MM.1S (cell line): ENCODE data around the gene MYMK.
"Not testable (repeated sequence)": the region's sequence is repeated elsewhere in the genome, so short reads cannot be mapped to it uniquely, and the experiment has no call there.

Experiments used
- DNase-seq: peaks from one replicate; pipeline ENCODE4 v3.0.0-alpha.2; 2015
- H2AFZ ChIP-seq: fragments of 300-600 bp; sonication (generic); 2 replicates; pipeline ENCODE4 v1.6.0; 2016; ENCODE audit warnings: antibody characterized with exemption, low read length
- H3F3A ChIP-seq: fragments of 300-600 bp; sonication (generic); 2 replicates; pipeline ENCODE4 v1.6.1; 2016; ENCODE audit warnings: mild to moderate bottlenecking, antibody characterized with exemption, low read length, moderate library complexity, mixed read lengths; ENCODE audit not compliant: insufficient read depth
- H3K27ac ChIP-seq: fragments of 300-600 bp; sonication (generic); 2 replicates; pipeline ENCODE4 v1.5.1; 2016; ENCODE audit warnings: mild to moderate bottlenecking, low read length
- H3K27me3 ChIP-seq: fragments of 300-600 bp; sonication (generic); replicated peaks from 2 replicates; pipeline ENCODE4 v1.6.0; 2016; ENCODE audit warnings: low read length; ENCODE audit not compliant: insufficient read depth
- H3K36me3 ChIP-seq: fragments of 300-600 bp; sonication (generic); replicated peaks from 2 replicates; pipeline ENCODE4 v1.6.1; 2016; ENCODE audit warnings: mild to moderate bottlenecking, low read length, mixed read lengths; ENCODE audit not compliant: insufficient read depth
- H3K4me1 ChIP-seq: fragments of 300-600 bp; sonication (generic); 2 replicates; pipeline ENCODE4 v1.6.1; 2016; ENCODE audit warnings: low read length, mixed read lengths
- H3K4me2 ChIP-seq: fragments of 300-600 bp; sonication (generic); 2 replicates; pipeline ENCODE4 v1.6.0; 2016; ENCODE audit warnings: low read depth, low read length
- H3K4me3 ChIP-seq: fragments of 300-600 bp; sonication (generic); 2 replicates; pipeline ENCODE4 v1.5.1; 2016; ENCODE audit warnings: low read length, mixed read lengths
- H3K79me2 ChIP-seq: fragments of 300-600 bp; sonication (generic); 2 replicates; pipeline ENCODE4 v1.6.1; 2016; ENCODE audit warnings: mixed run types, low read length, mixed read lengths
- H3K9ac ChIP-seq: fragments of 300-600 bp; sonication (generic); 2 replicates; pipeline ENCODE4 v1.6.1; 2016; ENCODE audit warnings: low read length, mixed read lengths
- H3K9me2 ChIP-seq: fragments of 300-600 bp; sonication (generic); replicated peaks from 2 replicates; pipeline ENCODE4 v1.6.1; 2016; ENCODE audit warnings: mild to moderate bottlenecking, low read length, mixed read lengths; ENCODE audit not compliant: insufficient read depth
- H3K9me3 ChIP-seq: fragments of 300-600 bp; sonication (generic); replicated peaks from 2 replicates; pipeline ENCODE4 v1.6.1; 2016; ENCODE audit warnings: mild to moderate bottlenecking, low read length, mixed read lengths; ENCODE audit not compliant: insufficient read depth
- H4K20me1 ChIP-seq: fragments of 300-600 bp; sonication (generic); 2 replicates; pipeline ENCODE4 v1.6.1; 2016; ENCODE audit warnings: mild to moderate bottlenecking, low read length, moderate library complexity, mixed read lengths; ENCODE audit not compliant: insufficient read depth
- EZH2 ChIP-seq: fragments of 300-600 bp; sonication (generic); optimal IDR thresholded peaks from 2 replicates; pipeline ENCODE3; 2017; ENCODE audit warnings: low read depth, mild to moderate bottlenecking, antibody characterized with exemption, low read length, mixed read lengths
- EZH2phosphoT487 ChIP-seq: fragments of 300-600 bp; sonication (generic); IDR thresholded peaks from 2 replicates; pipeline ENCODE4 v1.6.1; 2018; ENCODE audit warnings: antibody characterized with exemption, low read length
- TF ChIP-seq, protein P1 (sequence below): fragments of 300-600 bp; sonication (generic); IDR thresholded peaks from 2 replicates; pipeline ENCODE4 v1.5.1; 2016; ENCODE audit warnings: antibody characterized with exemption, low read length, mixed read lengths

Gene MYMK

DNA sequence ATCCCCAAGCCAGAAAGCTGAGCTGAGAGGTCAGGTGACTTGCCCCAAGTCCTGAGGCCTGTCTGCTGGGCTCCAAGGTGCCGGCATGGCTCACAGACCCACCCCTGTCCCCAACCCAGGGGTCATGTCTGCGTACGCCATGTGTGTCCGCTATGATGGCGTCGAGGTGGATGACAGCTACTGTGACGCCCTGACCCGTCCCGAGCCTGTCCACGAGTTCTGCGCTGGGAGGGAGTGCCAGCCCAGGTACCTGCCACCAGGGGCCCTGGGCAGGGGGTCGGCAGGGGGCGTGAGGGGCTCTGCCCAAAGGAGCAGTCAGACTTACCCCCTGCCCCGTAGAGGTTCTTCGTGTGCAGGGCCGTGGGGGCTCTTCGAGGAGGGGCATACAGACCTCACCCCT is 42.1 kb upstream of the MYMK start:
- no peak for DNase-seq
- H3K9me3 ChIP-seq, result no peaks in the 10 kb centered on the region
- no peak for TF ChIP-seq EZH2phosphoT487
- TF ChIP-seq, protein P1, sequence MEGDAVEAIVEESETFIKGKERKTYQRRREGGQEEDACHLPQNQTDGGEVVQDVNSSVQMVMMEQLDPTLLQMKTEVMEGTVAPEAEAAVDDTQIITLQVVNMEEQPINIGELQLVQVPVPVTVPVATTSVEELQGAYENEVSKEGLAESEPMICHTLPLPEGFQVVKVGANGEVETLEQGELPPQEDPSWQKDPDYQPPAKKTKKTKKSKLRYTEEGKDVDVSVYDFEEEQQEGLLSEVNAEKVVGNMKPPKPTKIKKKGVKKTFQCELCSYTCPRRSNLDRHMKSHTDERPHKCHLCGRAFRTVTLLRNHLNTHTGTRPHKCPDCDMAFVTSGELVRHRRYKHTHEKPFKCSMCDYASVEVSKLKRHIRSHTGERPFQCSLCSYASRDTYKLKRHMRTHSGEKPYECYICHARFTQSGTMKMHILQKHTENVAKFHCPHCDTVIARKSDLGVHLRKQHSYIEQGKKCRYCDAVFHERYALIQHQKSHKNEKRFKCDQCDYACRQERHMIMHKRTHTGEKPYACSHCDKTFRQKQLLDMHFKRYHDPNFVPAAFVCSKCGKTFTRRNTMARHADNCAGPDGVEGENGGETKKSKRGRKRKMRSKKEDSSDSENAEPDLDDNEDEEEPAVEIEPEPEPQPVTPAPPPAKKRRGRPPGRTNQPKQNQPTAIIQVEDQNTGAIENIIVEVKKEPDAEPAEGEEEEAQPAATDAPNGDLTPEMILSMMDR, result no peak
- TF ChIP-seq EZH2, result no peak

DNA sequence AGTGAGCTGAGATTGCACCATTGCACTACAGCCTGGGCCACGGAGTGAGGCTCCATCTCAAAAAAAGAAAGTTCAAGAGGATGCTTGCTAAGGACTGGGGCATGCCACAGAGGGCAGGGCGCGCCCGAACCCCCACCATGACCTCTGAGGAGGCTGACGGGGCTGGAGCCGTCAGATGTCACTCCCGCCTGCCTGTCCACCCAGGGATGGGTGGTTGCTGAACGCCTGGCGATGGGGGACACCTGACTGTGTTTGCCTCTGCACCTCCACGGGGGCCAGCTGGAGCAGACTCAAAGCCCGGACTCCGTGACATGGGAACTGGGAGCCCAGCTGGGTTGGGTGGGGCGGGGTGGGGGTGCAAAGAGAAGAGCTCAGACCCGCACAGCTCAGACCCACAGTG is 41.6 kb upstream of the MYMK start:
- no peak for DNase-seq
- no peak overlapping the region for H3K4me3 ChIP-seq
- H3K27ac ChIP-seq, result no peak overlapping the region
- TF ChIP-seq EZH2phosphoT487 (no peak), EZH2 (no peak)
- TF ChIP-seq, protein P1, result no peak
- no peaks in the 10 kb centered on the region for H3K79me2 ChIP-seq
- no peaks in the 10 kb centered on the region for H3K36me3 ChIP-seq
- no peaks in the 10 kb centered on the region for H3K9me2 ChIP-seq
- H3K4me2 ChIP-seq, result no peak overlapping the region
- H3F3A ChIP-seq, result no peaks in the 10 kb centered on the region
- no peaks in the 10 kb centered on the region for H4K20me1 ChIP-seq
- H3K4me1 ChIP-seq, result no peaks in the 10 kb centered on the region
- H3K9ac ChIP-seq, result no peak overlapping the region
- H3K9me3 ChIP-seq, result no peaks in the 10 kb centered on the region
- H2AFZ ChIP-seq, result no peak overlapping the region
- peaks cover 65% of the 10 kb centered on the region for H3K27me3 ChIP-seq

More for the DNA sequence above, 42.1 kb upstream of the MYMK start:
- H2AFZ ChIP-seq, result no peak overlapping the region
- no peaks in the 10 kb centered on the region for H3K4me1 ChIP-seq
- H3K9me2 ChIP-seq, result no peaks in the 10 kb centered on the region
- no peak overlapping the region for H3K4me3 ChIP-seq
- H3K36me3 ChIP-seq, result no peaks in the 10 kb centered on the region
- H3K27ac ChIP-seq, result no peak overlapping the region
- peaks cover 65% of the 10 kb centered on the region for H3K27me3 ChIP-seq
- no peaks in the 10 kb centered on the region for H3F3A ChIP-seq
- H3K9ac ChIP-seq, result no peak overlapping the region
- H3K4me2 ChIP-seq, result no peak overlapping the region
- H3K79me2 ChIP-seq, result no peaks in the 10 kb centered on the region
- no peaks in the 10 kb centered on the region for H4K20me1 ChIP-seq

DNA sequence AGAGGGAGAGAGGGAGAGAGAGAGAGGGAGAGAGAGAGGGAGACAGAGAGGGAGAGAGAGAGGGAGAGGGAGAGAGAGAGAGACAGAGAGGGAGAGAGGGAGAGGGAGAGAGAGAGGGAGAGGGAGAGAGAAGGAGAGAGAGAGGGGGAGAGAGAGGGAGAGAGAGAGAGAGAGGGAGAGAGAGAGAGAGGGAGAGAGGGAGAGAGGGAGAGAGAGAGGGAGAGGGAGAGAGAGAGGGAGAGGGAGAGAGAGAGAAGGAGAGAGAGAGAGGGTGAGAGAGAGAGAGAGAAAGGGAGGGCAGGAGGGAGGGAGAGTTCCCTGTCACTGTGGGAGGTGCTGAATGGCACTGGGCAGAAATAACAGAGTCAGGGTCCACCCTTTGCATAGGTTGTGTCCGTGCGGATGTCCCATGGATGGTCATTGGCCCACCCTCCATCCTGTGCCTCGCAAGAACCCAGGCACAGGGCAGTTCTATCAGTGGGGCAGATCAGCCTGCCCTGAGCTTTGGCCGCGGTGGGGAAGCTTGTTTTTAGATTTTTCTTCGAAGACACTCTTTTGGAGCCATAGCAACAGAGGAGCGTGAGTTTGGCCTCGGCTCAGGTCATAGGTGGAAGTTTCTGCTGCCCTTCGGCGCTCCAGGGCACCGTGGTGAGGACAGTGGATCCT is 39.8 kb upstream of the MYMK start:
- Histone ChIP-seq H3K27me3 (peaks cover 57% of the 10 kb centered on the region), H3K79me2 (no peaks in the 10 kb centered on the region), H3K4me2 (no peak overlapping the region), H4K20me1 (no peaks in the 10 kb centered on the region), H2AFZ (no peak overlapping the region), H3K4me1 (no peaks in the 10 kb centered on the region), H3K36me3 (no peaks in the 10 kb centered on the region), H3K9me2 (no peaks in the 10 kb centered on the region), H3K9ac (no peak overlapping the region), H3K9me3 (no peaks in the 10 kb centered on the region), H3K4me3 (no peak overlapping the region), H3F3A (no peaks in the 10 kb centered on the region), H3K27ac (no peak overlapping the region)
- TF ChIP-seq EZH2 (no peak), EZH2phosphoT487 (no peak)
- TF ChIP-seq, protein P1, result no peak
- DNase-seq, result no peak

- not testable (repeated sequence) for DNase-seq, H3K9ac ChIP-seq, H3K4me3 ChIP-seq, H3K9me2 ChIP-seq, H3K36me3 ChIP-seq, H3K9me3 ChIP-seq, H3K4me1 ChIP-seq, H3F3A ChIP-seq, H2AFZ ChIP-seq, H3K4me2 ChIP-seq, H3K27ac ChIP-seq, H4K20me1 ChIP-seq, H3K79me2 ChIP-seq
- H3K27me3 ChIP-seq, result peaks cover 52% of the 10 kb centered on the region
These were observed 39.1 kb upstream of the MYMK start for GRCh38 chr9:133563814-133564213.
